ENCODE measurements around the gene LPCAT2.

Gene LPCAT2

GRCh38 chr16:55481023-55481422 lies 27.8 kb upstream of the LPCAT2 start:
- DNase-seq, result no peak

DNA sequence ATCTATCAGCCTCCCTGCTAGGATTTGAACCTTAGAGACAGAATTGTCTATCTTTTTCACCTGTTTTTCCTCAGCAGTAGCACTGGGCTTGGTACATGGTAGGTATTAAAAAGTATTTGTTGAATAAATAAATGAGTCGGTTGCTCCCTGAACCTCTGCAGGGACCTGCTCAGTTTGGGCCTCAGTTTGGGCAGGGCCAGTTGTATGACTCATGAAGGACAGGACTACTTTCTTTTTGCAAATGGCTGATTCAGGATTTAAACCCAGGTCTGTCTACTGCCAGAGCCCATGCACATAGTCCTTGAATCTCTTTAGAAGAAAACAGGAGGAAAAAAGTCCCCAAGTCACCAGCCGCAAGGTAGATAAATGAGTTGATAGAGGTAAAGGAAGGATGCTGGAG lies 26.8 kb upstream of the LPCAT2 start:
- DNase-seq, result no peak

- no peak for DNase-seq
These were observed 21.6 kb upstream of the LPCAT2 start for GRCh38 chr16:55487048-55487803.

DNA sequence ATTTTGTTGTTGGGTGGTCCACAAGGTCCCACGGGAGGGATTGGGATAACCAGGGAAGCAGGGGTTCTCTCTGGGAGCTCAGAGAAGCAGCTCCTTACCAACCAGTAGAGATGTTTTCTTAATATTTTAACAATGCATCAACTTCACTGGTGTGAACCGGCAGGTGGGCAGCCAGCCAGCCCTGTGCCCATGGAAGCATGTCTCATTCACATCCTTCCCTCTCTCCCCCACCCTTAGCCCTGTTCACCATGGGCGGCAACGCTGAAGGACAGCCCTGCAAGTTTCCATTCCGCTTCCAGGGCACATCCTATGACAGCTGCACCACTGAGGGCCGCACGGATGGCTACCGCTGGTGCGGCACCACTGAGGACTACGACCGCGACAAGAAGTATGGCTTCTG lies 20.6 kb upstream of the LPCAT2 start:
- no peak for DNase-seq

DNA sequence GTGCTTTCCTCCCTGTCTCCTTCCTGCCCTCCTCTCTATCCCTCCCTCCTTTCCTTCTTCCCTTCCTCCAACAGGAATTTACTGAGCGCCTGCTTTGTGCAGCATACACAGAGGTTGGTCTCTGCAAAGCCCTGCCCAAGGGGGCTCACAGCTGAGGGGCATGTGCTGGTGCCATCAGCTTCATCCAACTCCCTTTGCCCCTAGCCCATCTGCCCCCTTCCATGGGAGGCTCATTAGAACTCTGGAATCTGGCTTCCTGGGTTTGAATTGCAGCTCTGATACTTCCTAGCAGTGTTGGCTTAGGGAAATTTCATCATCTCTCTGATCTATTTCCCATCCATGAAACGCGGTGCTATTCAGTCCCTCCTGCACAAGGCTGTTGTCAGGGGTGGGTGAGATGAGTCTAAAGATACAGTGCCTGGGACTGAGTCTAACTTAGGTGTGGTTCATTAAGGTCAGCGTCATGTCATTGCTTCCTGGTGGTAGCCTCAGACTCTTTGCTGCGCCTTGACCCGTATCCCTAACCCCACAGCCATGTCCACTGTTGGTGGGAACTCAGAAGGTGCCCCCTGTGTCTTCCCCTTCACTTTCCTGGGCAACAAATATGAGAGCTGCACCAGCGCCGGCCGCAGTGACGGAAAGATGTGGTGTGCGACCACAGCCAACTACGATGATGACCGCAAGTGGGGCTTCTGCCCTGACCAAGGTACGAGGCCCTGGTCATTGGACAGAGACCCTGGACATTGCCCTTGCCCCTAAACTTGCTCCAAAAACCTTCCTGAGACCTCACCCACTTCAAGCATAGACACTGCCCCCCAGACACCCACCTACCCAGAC lies 19.5 kb upstream of the LPCAT2 start:
- no peak for DNase-seq

- DNase-seq, result no peak
These were observed 19.0 kb upstream of the LPCAT2 start for GRCh38 chr16:55489956-55490265.

DNA sequence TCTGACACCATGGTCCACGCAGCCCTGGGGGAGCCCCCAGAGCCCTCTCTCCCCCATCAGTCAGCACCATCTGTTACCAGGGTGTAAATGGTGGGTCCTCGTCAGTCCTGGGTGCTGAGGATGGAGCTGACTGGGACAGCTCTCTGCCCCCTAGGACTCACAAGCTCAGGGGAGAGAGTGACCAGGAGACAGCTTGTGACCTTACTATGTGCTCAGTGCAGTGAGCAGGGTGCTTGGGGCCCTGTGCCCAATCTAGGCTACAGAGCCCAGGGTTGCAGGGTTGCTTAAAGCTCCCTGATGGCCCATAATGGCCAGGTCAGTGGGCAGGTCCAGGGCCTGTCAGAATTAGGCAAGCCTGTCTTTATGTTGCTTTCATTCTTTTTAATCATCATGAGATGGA lies 18.6 kb upstream of the LPCAT2 start:
- no peak for DNase-seq

DNA sequence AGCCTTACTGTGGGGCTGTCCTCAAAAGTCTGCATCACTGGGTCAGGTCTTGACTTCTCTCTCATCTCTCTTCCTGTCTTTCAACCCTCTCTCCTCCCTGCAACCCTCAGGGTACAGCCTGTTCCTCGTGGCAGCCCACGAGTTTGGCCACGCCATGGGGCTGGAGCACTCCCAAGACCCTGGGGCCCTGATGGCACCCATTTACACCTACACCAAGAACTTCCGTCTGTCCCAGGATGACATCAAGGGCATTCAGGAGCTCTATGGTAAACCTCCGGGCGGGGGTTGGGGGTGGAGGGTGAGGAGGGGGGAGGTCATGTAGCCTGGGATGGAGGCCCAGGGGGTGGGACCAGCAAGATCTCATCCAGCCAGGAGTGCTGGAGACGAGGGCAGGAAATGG lies 17.2 kb upstream of the LPCAT2 start:
- DNase-seq, result no peak

DNA sequence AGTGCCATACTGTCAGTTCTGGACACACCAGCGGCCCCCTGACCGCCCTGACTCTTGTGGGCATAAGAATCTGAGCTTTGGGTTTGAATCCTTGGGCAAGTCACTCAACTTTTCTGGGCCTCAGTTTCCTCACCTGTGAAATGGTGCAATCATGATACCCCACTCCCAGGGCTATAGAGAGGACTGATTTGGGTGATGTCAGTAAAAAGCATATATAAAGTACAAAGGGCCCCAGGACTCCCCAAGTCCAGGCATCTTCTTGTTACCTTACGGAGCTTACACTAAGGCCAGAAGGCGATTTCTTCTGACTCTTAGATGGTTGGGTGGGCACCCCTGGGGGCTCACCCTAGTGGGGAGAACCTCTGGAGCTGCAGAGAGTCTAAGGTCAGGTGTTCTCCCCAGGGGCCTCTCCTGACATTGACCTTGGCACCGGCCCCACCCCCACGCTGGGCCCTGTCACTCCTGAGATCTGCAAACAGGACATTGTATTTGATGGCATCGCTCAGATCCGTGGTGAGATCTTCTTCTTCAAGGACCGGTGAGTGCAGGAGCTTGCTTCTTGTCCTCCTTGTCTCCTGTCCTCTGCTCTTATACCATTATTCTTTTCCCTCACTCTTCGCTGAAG lies 16.0 kb upstream of the LPCAT2 start:
- no peak for DNase-seq

GRCh38 chr16:55494994-55495421 lies 13.9 kb upstream of the LPCAT2 start:
- no peak for DNase-seq

GRCh38 chr16:55495616-55496289 lies 13.1 kb upstream of the LPCAT2 start:
- no peak for DNase-seq

- no peak for DNase-seq
These were observed 12.2 kb upstream of the LPCAT2 start for GRCh38 chr16:55496509-55497145.

GRCh38 chr16:55497558-55497957 lies 11.3 kb upstream of the LPCAT2 start:
- DNase-seq, result no peak

DNA sequence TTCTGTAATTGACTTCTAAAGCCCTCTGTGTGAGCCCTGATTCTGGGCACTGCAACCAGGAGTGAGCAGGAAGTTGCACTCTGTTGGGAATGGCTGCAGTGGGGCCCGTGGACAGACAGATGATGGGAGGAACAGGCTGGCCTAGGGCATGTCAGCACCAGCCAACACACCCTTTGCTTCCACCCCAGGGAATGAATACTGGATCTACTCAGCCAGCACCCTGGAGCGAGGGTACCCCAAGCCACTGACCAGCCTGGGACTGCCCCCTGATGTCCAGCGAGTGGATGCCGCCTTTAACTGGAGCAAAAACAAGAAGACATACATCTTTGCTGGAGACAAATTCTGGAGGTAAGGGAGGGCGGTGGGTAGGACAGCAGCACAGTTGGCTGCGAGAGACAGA lies 10.8 kb upstream of the LPCAT2 start:
- DNase-seq, result no peak

- no peak for DNase-seq
These were observed 9.6 kb upstream of the LPCAT2 start for GRCh38 chr16:55499281-55499680.

GRCh38 chr16:55499951-55500529 lies 8.8 kb upstream of the LPCAT2 start:
- DNase-seq, result no peak

- DNase-seq, result no peak
These were observed 8.3 kb upstream of the LPCAT2 start for GRCh38 chr16:55500530-55501011.

DNA sequence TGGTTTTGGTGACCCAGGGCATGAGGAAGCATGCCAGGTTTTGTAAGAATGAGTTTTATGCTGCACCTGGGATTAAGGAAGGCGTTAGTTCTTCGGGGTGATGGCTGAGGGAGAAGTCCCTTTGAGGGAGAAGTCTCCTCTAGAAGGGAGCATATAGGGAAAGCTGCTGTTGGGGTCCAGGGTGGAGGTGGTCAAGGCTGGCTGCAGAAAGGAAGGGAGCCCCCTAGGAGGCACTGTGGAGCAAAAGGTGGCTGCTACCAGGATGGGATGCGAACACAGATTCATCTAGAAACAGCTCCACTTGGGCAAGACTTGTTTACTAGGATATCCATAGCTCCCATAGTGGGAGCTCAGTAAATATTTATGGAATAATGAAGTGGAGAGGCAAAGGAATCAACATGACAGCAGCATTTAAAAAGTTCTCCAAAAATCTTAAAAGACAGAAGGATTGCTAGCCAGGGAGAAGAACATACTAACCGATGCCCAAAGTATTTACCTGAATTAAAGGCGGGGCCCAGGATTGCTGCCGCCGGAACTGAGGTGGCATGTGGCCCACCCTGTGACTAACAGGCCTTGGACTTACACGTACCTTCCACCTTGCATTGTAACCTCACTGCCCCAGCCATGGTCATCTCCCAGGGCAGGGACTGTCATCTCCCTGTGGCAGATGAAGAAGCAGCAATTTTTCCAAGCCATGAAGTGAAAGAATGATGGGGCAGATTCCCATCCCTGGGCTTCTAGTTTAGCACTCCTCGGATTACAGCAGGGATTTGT lies 7.1 kb upstream of the LPCAT2 start:
- no peak for DNase-seq

DNA sequence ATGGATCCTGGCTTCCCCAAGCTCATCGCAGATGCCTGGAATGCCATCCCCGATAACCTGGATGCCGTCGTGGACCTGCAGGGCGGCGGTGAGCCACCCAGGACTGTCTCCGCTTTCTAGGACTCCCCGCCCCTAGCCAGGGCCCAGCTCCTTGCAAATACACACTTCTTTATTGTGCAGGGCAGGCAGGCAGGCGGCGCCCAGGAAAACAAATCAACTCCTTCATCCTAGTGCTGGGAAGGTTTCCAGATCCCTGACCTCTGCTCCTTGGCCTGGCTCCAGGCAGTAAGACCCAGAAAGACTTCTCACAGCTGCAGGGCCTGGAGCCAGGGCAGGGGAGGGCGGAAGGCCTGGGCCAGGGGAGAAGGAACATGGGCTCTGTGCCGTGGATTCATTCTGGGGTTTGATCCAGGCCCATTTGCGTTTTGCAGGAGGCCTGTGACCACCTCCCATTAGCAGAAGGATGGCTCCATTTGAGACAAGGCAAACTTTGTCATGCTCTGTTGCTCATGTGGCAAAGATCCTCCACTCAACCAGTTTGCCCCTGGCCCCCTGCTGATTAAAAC lies 6.0 kb upstream of the LPCAT2 start:
- DNase-seq, result no peak

DNA sequence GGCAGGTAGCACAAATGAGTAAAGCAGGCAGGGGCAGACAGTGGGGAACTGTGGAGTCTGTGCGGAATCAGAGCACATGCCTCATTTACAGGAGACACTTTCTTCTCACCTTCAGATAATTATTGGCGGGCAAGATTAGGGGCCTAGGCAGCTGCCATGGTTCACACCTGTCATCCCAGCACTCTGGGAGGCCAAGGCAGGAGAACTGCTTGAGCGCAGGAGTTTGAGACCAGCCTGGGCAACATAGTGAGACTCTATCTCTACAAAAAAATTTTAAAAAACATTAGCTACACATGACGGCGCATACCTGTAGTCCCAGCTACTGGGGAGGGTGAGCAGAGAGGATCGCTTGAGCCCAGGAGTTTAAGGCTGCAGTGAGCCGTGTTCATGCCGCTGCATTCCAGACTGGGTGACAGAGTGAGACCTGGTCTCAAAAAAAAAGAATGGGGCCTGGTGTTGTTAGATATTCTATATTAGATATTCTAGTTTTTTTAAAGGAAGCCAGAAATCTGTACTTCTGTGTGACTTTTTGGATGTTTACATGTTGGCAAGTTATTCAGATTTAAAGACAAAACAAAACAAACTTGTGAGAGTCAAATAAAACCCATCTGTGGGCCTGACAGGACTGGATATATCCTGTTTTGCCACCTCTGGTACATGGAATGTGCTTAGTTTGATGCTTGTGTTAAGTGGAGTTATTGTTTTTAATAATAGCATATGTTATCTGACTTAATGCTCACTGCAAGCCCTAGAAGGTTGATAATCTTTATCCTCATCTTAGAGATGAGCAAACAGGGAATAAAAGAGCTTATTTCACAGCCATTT lies 4.9 kb upstream of the LPCAT2 start:
- no peak for DNase-seq
